Activated T-cell treated with anti-CD3 and anti-CD28 coated beads for 48 hours (primary cell): Measurements from ENCODE around the gene AK4.

Experiments used
- DNase-seq: peaks from one replicate; pipeline ENCODE4 v3.0.0-alpha.2; 2020; ENCODE audit warnings: low read depth

AK4 gene

GRCh38 chr1:65250826-65251225, 102.8 kb downstream of the AK4 start:
- DNase-seq, result no peak

DNA sequence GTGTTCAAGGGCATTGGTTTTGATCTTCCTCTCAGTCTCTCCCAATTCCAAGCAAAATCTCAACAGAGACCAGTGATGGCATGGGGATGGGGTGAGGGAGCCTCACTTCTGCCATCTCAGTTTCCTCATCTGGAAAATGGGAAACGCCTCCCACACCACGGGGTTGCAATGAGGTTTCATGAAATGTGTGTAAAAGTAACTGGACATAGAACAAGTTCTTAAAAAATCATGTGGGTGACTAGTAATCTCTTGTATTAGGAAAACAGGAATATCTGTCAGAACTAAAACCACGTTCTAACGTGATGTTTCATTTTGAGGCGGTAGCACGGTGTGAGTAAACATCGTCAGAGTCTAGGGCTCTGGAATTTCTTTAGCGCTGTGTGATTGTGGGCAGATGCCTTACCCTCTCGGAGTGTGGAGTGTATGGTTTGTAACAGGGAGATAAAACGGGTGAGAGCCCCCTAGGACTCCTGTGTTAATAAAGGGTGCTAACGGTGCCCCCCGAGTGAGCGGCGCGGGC, 105.9 kb downstream of the AK4 start:
- no peak for DNase-seq

- peak; percentile 85 for DNase-seq
Observed at GRCh38 chr1:65254320-65255034, 106.5 kb downstream of the AK4 start.

GRCh38 chr1:65255035-65255655, 107.1 kb downstream of the AK4 start:
- no peak for DNase-seq

GRCh38 chr1:65255656-65256050, 107.7 kb downstream of the AK4 start:
- no peak for DNase-seq

DNA sequence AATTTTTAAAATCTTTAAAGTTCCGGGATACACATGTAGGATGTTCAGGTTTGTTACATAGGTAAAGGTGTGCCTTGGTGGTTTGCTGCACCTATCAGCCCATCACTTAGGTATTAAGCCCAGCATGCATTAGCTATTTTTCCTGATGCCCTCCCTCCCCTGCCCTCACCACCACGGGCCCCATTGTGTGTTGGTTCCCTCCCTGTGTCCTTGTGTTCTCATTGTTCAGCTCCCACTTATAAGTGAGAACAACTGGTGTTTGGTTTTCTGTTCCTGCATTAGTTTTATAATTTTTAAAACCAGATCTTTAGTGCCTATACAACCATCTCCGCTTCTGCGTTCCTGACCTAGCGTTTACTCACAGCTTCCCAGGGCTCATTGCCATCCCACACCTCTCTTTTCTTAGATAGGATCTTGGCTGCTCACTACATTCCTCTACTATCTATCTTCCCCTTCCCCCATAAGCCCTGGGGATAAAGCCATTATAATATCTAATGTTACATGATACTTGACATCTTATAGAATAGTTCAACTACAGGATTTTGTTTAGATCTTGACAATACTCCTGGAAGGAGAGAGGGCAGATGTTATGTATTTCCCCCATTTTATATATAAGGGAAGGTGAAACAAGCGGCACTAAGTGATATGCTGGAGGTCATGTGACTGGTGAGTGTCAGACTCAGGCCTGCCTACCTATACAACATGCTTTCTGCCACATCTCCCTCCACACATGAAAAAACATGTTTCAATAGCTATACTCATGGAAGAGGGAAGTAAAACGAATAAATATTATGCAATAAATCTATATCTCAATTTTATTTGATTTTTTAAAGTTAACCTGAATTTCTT, 109.1 kb downstream of the AK4 start:
- no peak for DNase-seq

DNA sequence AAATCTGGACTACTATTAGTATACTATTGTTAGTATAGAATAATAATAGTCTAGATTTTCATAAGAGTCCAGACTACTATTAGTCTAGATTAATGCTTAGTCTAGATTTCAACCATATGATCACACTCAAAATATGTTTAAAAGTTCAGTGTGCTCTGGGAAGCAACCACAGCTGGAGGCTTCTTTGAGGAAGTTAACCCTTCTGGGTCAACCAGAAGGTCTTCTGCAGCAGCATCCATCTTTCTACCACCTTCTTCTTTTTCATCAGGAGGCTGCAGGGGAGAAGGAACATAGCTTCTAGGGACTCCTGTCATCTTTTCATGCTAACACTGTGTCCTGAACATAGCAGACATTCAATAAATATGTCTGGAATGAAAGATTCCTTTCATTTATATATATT, 110.1 kb downstream of the AK4 start:
- DNase-seq, result no peak

- no peak for DNase-seq
Observed at GRCh38 chr1:65259816-65260215, 111.8 kb downstream of the AK4 start.

- DNase-seq, result no peak
Observed at GRCh38 chr1:65260851-65261473, 113.0 kb downstream of the AK4 start.

DNA sequence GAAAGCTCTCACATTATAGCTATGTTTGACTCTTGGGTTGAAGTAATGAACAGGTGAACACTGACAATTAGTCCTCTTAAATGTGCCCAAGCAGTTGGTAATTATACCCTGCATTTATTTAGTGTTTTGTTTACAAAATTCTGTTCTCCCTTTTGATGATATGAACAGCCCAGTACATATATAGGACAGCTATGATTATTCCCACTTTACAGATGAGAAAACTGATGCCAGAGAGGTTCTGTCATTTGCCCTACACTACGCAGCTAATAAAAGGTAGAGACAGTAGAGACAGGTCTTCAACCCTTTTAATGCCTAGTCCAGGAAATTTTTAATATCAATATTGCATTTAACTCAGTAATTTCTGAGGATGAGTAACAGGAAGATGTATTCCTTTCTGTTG, 115.3 kb downstream of the AK4 start:
- no peak for DNase-seq

DNA sequence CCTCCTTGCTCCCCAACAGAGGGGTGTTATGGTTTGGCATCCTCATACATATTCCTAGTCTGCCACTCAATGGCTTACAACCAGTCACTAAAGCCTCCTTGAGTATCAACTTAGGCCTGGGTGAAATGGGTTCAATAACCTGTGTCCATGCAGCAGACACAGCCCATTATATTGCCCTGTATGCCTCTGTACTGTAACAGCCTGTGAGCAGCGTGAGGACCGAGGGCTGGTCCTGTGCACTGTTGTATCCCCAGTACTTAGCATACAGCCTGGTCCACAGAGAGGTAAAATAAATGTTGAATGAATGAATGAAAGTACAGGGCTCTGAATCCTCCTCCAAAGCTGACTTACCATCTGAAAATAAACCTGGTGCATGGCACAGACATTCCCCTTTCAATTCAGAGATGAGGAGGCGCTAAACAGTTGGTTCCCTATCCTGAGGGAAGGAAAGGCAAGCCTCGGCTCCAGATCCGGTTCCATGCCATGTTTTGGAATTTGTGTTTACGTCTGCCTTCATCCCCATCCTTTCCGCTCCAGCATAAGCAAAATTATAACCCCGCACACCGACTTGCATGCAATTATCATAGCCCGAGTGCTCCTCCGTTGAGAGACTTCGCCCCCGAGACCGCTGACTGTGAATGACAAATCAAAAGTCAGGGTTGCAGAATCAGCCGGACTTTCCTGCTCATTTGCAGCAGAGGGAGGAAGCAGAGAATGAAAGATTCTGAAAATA, 116.4 kb downstream of the AK4 start:
- DNase-seq, result no peak

DNA sequence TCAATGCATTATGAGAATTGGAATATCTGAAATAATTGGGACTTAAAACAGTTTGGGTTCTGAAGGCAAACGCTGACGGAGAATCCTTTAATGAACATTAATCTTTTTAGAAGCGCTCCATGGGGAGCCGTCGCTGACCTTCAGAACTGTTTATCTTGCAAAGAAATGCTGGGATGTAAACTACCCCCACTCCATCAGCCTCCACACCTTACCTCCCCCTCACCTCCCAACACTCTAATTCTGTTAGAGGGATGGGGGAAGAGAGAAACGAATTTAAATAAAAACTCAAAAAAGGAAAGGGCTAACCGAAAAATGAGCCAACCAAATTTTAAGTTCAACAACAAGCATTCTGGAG, 117.3 kb downstream of the AK4 start:
- no peak for DNase-seq

DNA sequence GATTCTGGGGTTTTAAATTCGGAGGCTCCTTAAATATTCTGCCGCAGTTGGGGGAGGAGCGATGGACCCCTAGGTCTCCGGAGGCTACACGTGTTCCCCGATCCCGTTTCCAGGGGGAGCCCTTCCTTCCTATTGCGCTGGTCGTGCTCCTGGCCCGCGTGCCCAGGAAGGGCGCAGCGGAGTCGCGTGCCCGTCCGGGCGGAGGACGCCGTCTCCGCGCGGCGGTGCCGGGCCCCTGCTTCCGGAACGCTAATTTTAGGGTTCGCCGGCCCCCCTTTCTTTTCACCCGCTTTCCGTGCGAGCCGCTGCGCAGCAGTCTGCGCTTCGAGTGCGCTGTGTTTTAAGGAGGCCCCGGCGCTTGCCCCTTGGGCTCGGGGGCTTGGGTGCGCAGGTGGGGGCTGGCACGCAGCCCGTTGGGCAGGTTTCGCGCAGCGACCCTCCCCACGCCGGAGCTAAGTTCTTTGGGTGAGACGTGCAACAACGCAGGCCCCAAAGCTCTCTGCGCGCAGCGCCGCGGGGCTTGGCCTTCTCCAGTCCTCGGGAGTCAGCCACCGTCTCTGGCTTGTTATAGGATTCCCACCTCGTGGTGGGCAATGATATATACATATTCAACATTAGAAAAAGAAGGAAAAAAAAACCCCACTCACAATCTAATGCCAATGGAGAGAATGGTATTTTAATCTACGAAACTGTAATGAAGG, 117.8 kb downstream of the AK4 start:
- peak; percentile 9 for DNase-seq

GRCh38 chr1:65266476-65266875, 118.5 kb downstream of the AK4 start:
- DNase-seq, result no peak

- DNase-seq, result no peak
Observed at GRCh38 chr1:65267271-65267670, 119.3 kb downstream of the AK4 start.

DNA sequence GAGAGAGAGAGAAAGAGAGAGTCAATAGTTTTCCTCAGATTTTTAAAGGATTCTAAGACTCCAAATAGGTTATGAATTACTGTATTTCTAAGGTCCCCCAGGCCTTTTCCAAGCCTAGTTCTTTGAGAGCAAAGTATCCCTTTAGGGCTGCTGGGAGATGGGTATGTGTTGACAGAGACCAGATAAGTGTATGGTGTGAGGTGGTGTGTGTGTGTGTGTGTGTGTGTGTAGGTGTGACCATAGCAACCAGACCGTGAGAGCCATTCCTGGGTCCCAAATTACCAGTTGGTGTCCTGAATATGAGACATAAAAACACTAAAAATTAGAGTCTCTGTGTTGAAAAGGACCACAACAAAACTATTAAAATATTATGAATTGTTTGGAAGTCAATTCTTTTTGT, 119.7 kb downstream of the AK4 start:
- DNase-seq, result no peak

DNA sequence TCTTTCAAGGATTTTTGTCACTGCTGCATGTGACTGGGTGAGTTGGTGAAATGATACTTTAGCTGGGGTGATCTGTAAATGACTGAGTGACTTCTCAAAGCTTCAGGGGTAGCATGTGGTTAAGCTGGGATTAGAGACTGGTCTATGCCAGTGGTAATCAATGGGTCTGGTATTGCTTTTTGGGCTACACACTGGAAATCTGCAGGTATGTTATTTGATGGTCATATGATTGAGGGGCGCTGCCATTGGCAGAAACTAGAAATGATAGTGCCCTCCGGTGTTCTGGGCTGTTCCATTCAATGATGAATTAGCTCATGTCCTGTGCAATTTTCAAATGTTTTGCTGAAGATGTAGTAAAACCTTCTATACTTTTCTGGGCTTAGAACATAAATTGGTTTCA, 121.6 kb downstream of the AK4 start:
- no peak for DNase-seq

GRCh38 chr1:65276197-65276939, 128.4 kb downstream of the AK4 start:
- DNase-seq, result no peak

GRCh38 chr1:65277605-65278347, 129.8 kb downstream of the AK4 start:
- DNase-seq, result no peak
